HepG2 (cell line): ENCODE measurements around the gene EEF1A2. TPM values are rescaled to one million over a fixed set of nuclear protein-coding genes. Genes with fewer than 3 reads are reported as not detected.

Experiments used
- ATAC-seq: fragments of 200-7000 bp; cut with Tn5 transposase; 3 replicates; pipeline ENCODE4 v1.9.1; 2020; ENCODE audit warnings: mild to moderate bottlenecking, moderate library complexity
- BruUV-seq: library from RNA; stranded (reverse); fragments of 400-500 nt; replicated peaks from 2 replicates; lab custom pipeline; 2021; lab: Mats Ljungman, UMichigan
- CTCF ChIA-PET: fragments of 300-600 bp; formaldehyde crosslinking; extraction: SDS; loops from one replicate; lab custom pipeline; 2021; ENCODE audit warnings: low total read pairs, inconsistent platforms, low intra/inter-chr PET ratio; lab: Yijun Ruan, JAX
- POLR2A ChIA-PET: fragments of 350-600 bp; sonication (Branson Sonifier 250); formaldehyde crosslinking; loops from one replicate; lab custom pipeline; 2020; ENCODE audit warnings: antibody characterized with exemption, inconsistent platforms; lab: Yijun Ruan, JAX
- DNase-seq: peaks from one replicate; pipeline ENCODE4 v3.0.0-alpha.2; 2015; ENCODE audit warnings: low spot score
- FAIRE-seq: peaks from 3 replicates; lab custom pipeline; 2011; peaks lifted over from hg19 to GRCh38; lab: Jason Lieb, UNC
- H2AFZ ChIP-seq: one replicate; pipeline ENCODE4 v1.6.1; 2011; ENCODE audit warnings: low read length, inconsistent platforms
- H3K27ac ChIP-seq: fragments of 300-600 bp; 3 replicates; pipeline ENCODE4 v1.8.0; 2011; ENCODE audit warnings: mixed run types, mild to moderate bottlenecking, mixed read lengths, low read length, inconsistent platforms; ENCODE audit not compliant: insufficient read depth; ENCODE audit errors: extremely low read length
- H3K27me3 ChIP-seq, 2 experiments: fragments of 200-600 bp in 1 of 2; 2 replicates in 1 of 2; 3 replicates in 1 of 2; pipeline versions ENCODE4 v1.6.0 to v1.8.0; 2011; ENCODE audit warnings: low read length in 2 of 2, mild to moderate bottlenecking in 2 of 2, moderate library complexity in 2 of 2, inconsistent platforms in 1 of 2; ENCODE audit not compliant: insufficient read depth in 2 of 2, control insufficient read depth in 1 of 2
- H3K36me3 ChIP-seq, 2 experiments: fragments of 200-600 bp in 1 of 2; replicated peaks in 1 of 2; 2 replicates in 1 of 2; 3 replicates in 1 of 2; pipeline versions ENCODE4 v1.5.1 to v1.8.0; 2011; ENCODE audit warnings: low read length in 2 of 2, inconsistent platforms in 1 of 2; ENCODE audit not compliant: insufficient read depth in 2 of 2, control insufficient read depth in 1 of 2
- H3K4me1 ChIP-seq: 2 replicates; pipeline ENCODE4 v1.5.1; 2012; ENCODE audit warnings: low read length, inconsistent platforms; ENCODE audit not compliant: insufficient read depth
- H3K4me2 ChIP-seq: 2 replicates; pipeline ENCODE4 v1.6.0; 2011; ENCODE audit warnings: low read depth, low read length, inconsistent platforms
- H3K4me3 ChIP-seq, 3 experiments: fragments of 200-600 bp in 1 of 3; sonication (generic), shearing (Covaris generic) in 1 of 3; replicated peaks in 1 of 3; 2 replicates each; pipeline ENCODE4 v1.5.1; 2011 to 2016; ENCODE audit warnings: low read length in 3 of 3, inconsistent platforms in 2 of 3, low read depth in 2 of 3, mild to moderate bottlenecking in 2 of 3, control low read depth in 1 of 3, mixed read lengths in 1 of 3; ENCODE audit not compliant: insufficient read depth in 1 of 3
- H3K79me2 ChIP-seq: one replicate; pipeline ENCODE4 v1.6.1; 2011; ENCODE audit warnings: low read length, inconsistent platforms; ENCODE audit not compliant: insufficient read depth
- H3K9ac ChIP-seq: 2 replicates; pipeline ENCODE4 v1.6.0; 2011; ENCODE audit warnings: mild to moderate bottlenecking, low read depth, low read length, inconsistent platforms; ENCODE audit not compliant: insufficient read depth
- H3K9me3 ChIP-seq: 2 replicates; pipeline ENCODE4 v1.5.1; 2012; ENCODE audit warnings: mild to moderate bottlenecking, low read length
- H4K20me1 ChIP-seq: 2 replicates; pipeline ENCODE4 v1.6.0; 2011; ENCODE audit warnings: inconsistent platforms, mild to moderate bottlenecking, low read length, moderate library complexity; ENCODE audit not compliant: insufficient read depth
- EZH2 ChIP-seq: conservative IDR thresholded peaks from 2 replicates; pipeline ENCODE4 v1.6.1; 2012; ENCODE audit warnings: mild to moderate bottlenecking, low read depth, low read length, moderate library complexity
- HNRNPH1 ChIP-seq: fragments of 200-400 bp; formaldehyde crosslinking; optimal IDR thresholded peaks from 2 replicates; pipeline ENCODE3; 2017; ENCODE audit warnings: mild to moderate bottlenecking, low read depth, low read length
- KLF12 ChIP-seq: sonication (generic); formaldehyde crosslinking; IDR thresholded peaks from 2 replicates; pipeline ENCODE4 v1.4.0; 2020; ENCODE audit warnings: missing genetic modification reagents, borderline replicate concordance
- NR2F2 ChIP-seq: IDR thresholded peaks from 2 replicates; pipeline ENCODE4 v1.6.1; 2012; ENCODE audit warnings: low read depth, inconsistent platforms, borderline replicate concordance
- ZBTB43 ChIP-seq: sonication (generic); formaldehyde crosslinking; conservative IDR thresholded peaks from 2 replicates; pipeline ENCODE4 v1.4.0; 2020; ENCODE audit warnings: missing genetic modification reagents
- ZNF597 ChIP-seq: sonication (generic); formaldehyde crosslinking; IDR thresholded peaks from 2 replicates; pipeline ENCODE4 v1.5.0; 2020; ENCODE audit warnings: missing genetic modification reagents
- ZNF768 ChIP-seq: sonication (generic); formaldehyde crosslinking; IDR thresholded peaks from 2 replicates; pipeline ENCODE4 v1.4.0; 2020; ENCODE audit warnings: missing genetic modification reagents
- WGBS: methylation state at CpG from one replicate; pipeline ENCODE4 v1.1.6; 2017; ENCODE audit warnings: low lambda C conversion rate; 5-methylcytosine and 5-hydroxymethylcytosine counted together
- in situ Hi-C: cut with HindIII; loops from 2 replicates; pipeline ENCODE4 v1.10.0; 2017; ENCODE audit warnings: low pct_unique_long_range_greater_than_20kb; ENCODE audit not compliant: extremely low pct_ligation_motif_present
- intact Hi-C: fragments of 100-400 bp; cut with micrococcal nuclease; formaldehyde crosslinking; loops from one replicate; pipeline ENCODE4 v1.10.0; 2022; ENCODE audit not compliant: unreplicated experiment
- polyA plus RNA-seq, 8 experiments: library from polyadenylated mRNA; depleted of rRNA in 3 of 8; stranded (reverse) in 7 of 8; unstranded in 1 of 8; fragments of >200 nt; fragmentation: Illumina TruSeq in 4 of 8; extraction: Trizol in 4 of 8; gene quantifications; 2 replicates each; pipeline versions ENCODE4 v1.2.1 to v1.2.3, GENCODE V29; 2011 to 2016; ENCODE audit warnings: low read depth in 4 of 8, missing spikeins in 1 of 8, mixed read lengths in 1 of 8; ENCODE audit not compliant: insufficient read depth in 1 of 8
- total RNA-seq, 5 experiments: library from RNA; depleted of rRNA; stranded (reverse); fragments of >200 nt; fragmentation: Illumina TruSeq; extraction: Trizol; gene quantifications; 2 replicates each; pipeline ENCODE4 v1.2.3, GENCODE V29; 2016; ENCODE audit warnings: low read depth in 1 of 5
- TF ChIP-seq, protein P1 (sequence below): sonication (generic); formaldehyde crosslinking; IDR thresholded peaks from 2 replicates; pipeline ENCODE4 v1.8.1; 2023; ENCODE audit warnings: mild to moderate bottlenecking, missing genetic modification reagents, borderline replicate concordance

EEF1A2 gene
- total and polyA plus RNA-seq, 2 of the 13 experiments (the other 11 are each of a cell fraction or from before 2014, with no cell fraction given) = 0.44 to 0.87 TPM

GRCh38 chr20:63488315-63489251, 10.3 kb downstream of the EEF1A2 start (continued):
- TF ChIP-seq HNRNPH1 (no peak), KLF12 (CRISPR knock-in tag) (no peak), ZNF768 (CRISPR knock-in tag) (peak; percentile 28; the same call in 1 of the 2 replicates), ZNF597 (CRISPR knock-in tag) (no peak), NR2F2 (no peak), EZH2 (peak; percentile 34; the same call in 1 of the 2 replicates)
- TF ChIP-seq, protein P1, sequence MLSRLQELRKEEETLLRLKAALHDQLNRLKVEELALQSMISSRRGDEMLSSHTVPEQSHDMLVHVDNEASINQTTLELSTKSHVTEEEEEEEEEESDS (CRISPR knock-in tag) = no peak

GRCh38 chr20:63487781-63488241, 11.1 kb downstream of the EEF1A2 start:
- 0 out of 2 replicates have a peak, but pooled peaks have one; percentile 20 for TF ChIP-seq EZH2
- TF ChIP-seq ZBTB43 (CRISPR knock-in tag) = no peak
- WGBS = 20% methylated on average over 2 of the region's 40 CpGs

More at GRCh38 chr20:63487781-63488241, 11.1 kb downstream of the EEF1A2 start:
- H3K27ac ChIP-seq = no peak overlapping the region
- H3K4me3 ChIP-seq = no peak overlapping the region
- ChIA-PET CTCF (no interaction called here), POLR2A (no interaction called here)
- no peak overlapping the region for H2AFZ ChIP-seq
- no TSS peak for BruUV-seq
- DNase-seq (no peak), FAIRE-seq (no peak), ATAC-seq (no peak)
- intact Hi-C loops = no loop called here
- no peaks in the 10 kb centered on the region for H3K36me3 ChIP-seq
- in situ Hi-C loops = no loop called here
- H3K4me2 ChIP-seq = no peak overlapping the region
- H3K9me3 ChIP-seq = no peaks in the 10 kb centered on the region
- no peaks in the 10 kb centered on the region; the same call in 1 of the 2 replicates for H4K20me1 ChIP-seq
- H3K27me3 ChIP-seq = peaks cover 21 to 61% of the 10 kb centered on the region in 2 experiments
- H3K79me2 ChIP-seq = no peaks in the 10 kb centered on the region
- no peak overlapping the region for H3K9ac ChIP-seq
- H3K4me1 ChIP-seq = peaks cover 17% of the 10 kb centered on the region
